Psoas muscle (tissue), 8 donors: Measurements from ENCODE around the gene CNTNAP2. TPM values are rescaled to one million over a fixed set of nuclear protein-coding genes. Genes with fewer than 3 reads are reported as not detected.

Experiments
- ATAC-seq, 4 donors: fragments of 200-7000 bp; cut with Tn5 transposase; one replicate each; pipeline ENCODE4 v1.9.1; 2020; ENCODE audit warnings: moderate library complexity in 3 of 4, mild to moderate bottlenecking in 2 of 4
- DNase-seq, 2 donors: peaks; one replicate each; pipeline ENCODE4 v3.0.0-alpha.2; 2020
- H3K27ac ChIP-seq: fragments of 200-600 bp; one replicate; pipeline ENCODE4 v1.8.0; 2022
- H3K27me3 ChIP-seq, 3 donors: fragments of 200-600 bp in 1 of 3; one replicate each; pipeline versions ENCODE4 v1.6.1 to v1.8.0; 2013 to 2022; ENCODE audit warnings: low read length in 2 of 3, mild to moderate bottlenecking in 2 of 3, moderate library complexity in 1 of 3; ENCODE audit not compliant: insufficient read depth in 3 of 3
- H3K36me3 ChIP-seq, 2 donors: fragments of 200-600 bp in 1 of 2; one replicate each; pipeline versions ENCODE4 v1.6.1 to v1.8.0; 2013 to 2022; ENCODE audit warnings: low read depth in 1 of 2, mild to moderate bottlenecking in 1 of 2, moderate library complexity in 1 of 2; ENCODE audit not compliant: insufficient read depth in 1 of 2
- H3K4me1 ChIP-seq: fragments of 200-600 bp; one replicate; pipeline ENCODE4 v1.8.0; 2022
- H3K4me3 ChIP-seq: fragments of 200-600 bp; one replicate; pipeline ENCODE4 v1.8.0; 2022; ENCODE audit warnings: mild to moderate bottlenecking
- H3K9me3 ChIP-seq: fragments of 200-600 bp; one replicate; pipeline ENCODE4 v1.8.0; 2022
- WGBS, 3 donors: extraction: QIAGEN DNeasy Blood & Tissue Kit; methylation state at CpG; one replicate each; pipeline versions ENCODE4 v1.1.6 to v1.1.7; 2013; 5-methylcytosine and 5-hydroxymethylcytosine counted together
- intact Hi-C, 2 donors: fragments of 100-400 bp; cut with DNase I; formaldehyde crosslinking; loops; one replicate each; pipeline versions ENCODE4 v1.11.0 to v1.14.2; 2022
- polyA plus RNA-seq, 3 donors: library from polyadenylated mRNA; stranded (reverse); fragments of 200-250 nt; gene quantifications; one replicate each; pipeline ENCODE4 v1.2.3, GENCODE V29; 2013
- total RNA-seq, 4 donors: library from RNA; stranded (reverse); fragmentation: NEBNext Ultra II Directional in 2 of 4; extraction: Animal tissue kit (Norgen Biotek cat#: 25700) in 2 of 4; gene quantifications; one replicate each; pipeline versions ENCODE4 v1.2.1 to v1.2.4, GENCODE V29; 2021 to 2023
- TF ChIP-seq, protein P1 (sequence below): fragments of 200-600 bp; IDR thresholded peaks from one replicate; pipeline ENCODE4 v1.8.0; 2022; ENCODE audit warnings: antibody characterized with exemption
- donor health status: healthy with polysubstance abuse.
- donor health status: DM: no; HTN: no; CAD: no; lungs with moderate emphysema.
- donor health status: Bipolar disorder and iron deficiency.
- donor health status: healthy.
- donor health status: DM: yes; HTN: yes; CAD: no.
- donor health status: DM: no; HTN: no; CAD: no.
- donor health status: DM: no; HTN: no; CAD: no.
- donor health status: DM: yes; HTN: yes; CAD: no.

Gene CNTNAP2
- total and polyA plus RNA-seq, 7 donors, result 0.01 to 0.13 TPM; not detected in 5

DNA sequence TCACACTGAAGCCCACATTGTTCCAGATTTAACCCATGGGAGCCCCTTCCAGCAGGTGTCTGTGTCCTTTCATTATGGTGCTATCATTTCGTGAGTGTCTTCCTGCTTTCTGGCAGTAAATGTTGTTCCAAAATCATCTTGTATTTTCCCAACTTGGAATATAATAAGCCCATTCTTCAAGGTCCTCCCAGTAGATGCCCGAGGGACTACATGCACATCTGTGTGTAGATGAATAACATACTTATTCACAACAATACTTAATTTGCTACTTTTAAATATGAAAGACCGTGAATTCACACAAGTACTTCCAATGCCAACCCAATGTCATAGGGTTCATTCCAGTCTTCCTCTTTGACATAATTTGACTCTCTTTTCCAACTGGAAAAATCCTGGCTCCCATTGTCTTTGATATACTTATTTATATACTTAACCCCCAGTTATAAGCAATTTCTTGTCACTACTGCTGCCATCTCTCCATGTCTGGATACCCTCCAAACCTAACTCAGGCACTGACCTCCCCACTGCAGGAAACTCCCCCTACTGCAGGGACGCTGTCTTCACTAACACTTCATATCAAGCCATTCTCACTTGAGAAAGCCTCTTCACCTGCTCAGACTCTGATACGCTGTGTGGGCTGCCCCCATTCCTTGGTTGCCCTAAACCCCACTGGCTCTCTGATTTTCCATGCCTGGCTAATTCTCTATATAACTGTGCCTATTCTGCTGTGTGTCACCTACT, 1119.2 kb downstream of the CNTNAP2 start:
- TF ChIP-seq, protein P1, sequence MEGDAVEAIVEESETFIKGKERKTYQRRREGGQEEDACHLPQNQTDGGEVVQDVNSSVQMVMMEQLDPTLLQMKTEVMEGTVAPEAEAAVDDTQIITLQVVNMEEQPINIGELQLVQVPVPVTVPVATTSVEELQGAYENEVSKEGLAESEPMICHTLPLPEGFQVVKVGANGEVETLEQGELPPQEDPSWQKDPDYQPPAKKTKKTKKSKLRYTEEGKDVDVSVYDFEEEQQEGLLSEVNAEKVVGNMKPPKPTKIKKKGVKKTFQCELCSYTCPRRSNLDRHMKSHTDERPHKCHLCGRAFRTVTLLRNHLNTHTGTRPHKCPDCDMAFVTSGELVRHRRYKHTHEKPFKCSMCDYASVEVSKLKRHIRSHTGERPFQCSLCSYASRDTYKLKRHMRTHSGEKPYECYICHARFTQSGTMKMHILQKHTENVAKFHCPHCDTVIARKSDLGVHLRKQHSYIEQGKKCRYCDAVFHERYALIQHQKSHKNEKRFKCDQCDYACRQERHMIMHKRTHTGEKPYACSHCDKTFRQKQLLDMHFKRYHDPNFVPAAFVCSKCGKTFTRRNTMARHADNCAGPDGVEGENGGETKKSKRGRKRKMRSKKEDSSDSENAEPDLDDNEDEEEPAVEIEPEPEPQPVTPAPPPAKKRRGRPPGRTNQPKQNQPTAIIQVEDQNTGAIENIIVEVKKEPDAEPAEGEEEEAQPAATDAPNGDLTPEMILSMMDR, result no peak
- no peak for ATAC-seq
- WGBS, 3 donors, result 32 to 47% (median 38%) methylated on average over 5 of the region's 5 CpGs

DNA sequence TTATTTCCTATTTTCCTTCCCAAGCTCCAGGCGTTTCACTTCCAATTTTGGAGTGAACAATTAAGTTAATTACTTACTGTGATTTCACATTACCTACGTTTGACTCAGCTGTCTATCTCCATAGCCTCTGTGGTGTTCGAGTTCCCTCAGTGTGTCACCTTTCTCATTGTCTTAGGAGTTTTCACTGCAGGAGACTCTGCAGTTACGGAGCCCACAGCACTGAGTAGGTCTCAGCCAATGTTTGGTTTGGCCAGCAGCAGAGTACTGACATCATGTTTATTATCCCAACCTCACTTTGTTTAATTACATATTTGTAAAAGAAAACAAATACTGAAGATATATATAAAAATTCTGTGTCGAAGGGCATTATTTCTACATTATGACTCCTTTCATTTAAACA, 1123.9 kb downstream of the CNTNAP2 start:
- TF ChIP-seq, protein P1, result no peak
- Histone ChIP-seq H3K4me3 (no peak overlapping the region), H3K4me1 (no peaks in the 10 kb centered on the region), H3K9me3 (no peaks in the 10 kb centered on the region), H3K27ac (no peak overlapping the region), H3K36me3 (no peaks in the 10 kb centered on the region), H3K27me3 (no peaks in the 10 kb centered on the region)
- ATAC-seq (no peak), DNase-seq (no peak)
- 77 to 81% (median 80%) methylated on average over 5 of the region's 5 CpGs for WGBS, 3 donors
- intact Hi-C loops, result no loop called here

More for the DNA sequence above, 1119.2 kb downstream of the CNTNAP2 start:
- no peak for DNase-seq
- H3K4me3 ChIP-seq, result no peak overlapping the region
- H3K36me3 ChIP-seq, result no peaks in the 10 kb centered on the region
- H3K27me3 ChIP-seq, result no peaks in the 10 kb centered on the region
- no peak overlapping the region for H3K27ac ChIP-seq
- H3K4me1 ChIP-seq, result no peaks in the 10 kb centered on the region
- no peaks in the 10 kb centered on the region for H3K9me3 ChIP-seq
- intact Hi-C loops, result no loop called here

DNA sequence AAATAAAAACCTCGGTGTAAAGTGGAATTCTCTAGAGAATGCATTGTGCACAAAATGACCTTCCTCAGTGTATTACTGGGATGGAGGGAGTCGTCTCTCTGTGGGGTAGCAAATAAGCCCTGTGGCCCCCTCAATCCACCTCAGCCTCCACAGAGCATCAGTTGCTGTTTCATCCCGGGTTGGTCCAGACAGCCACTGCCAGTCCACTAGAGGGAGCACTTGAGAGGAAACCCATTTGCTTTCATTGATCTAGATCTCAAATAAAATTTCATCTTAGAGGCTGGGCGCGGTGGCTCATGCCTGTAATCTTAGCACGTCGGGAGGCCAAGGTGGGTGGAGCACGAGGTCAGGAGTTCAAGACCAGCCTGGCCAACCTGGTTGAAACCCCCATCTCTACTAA, 1128.7 kb downstream of the CNTNAP2 start:
- DNase-seq (no peak), ATAC-seq (no peak)
- intact Hi-C loops, result no loop called here
- Histone ChIP-seq H3K27me3 (no peaks in the 10 kb centered on the region), H3K9me3 (no peaks in the 10 kb centered on the region), H3K4me3 (no peak overlapping the region), H3K4me1 (no peaks in the 10 kb centered on the region), H3K36me3 (no peaks in the 10 kb centered on the region), H3K27ac (no peak overlapping the region)
- TF ChIP-seq, protein P1, result peak; percentile 14
- WGBS, 3 donors, result 50 to 52% (median 51%) methylated on average over 8 of the region's 8 CpGs

DNA sequence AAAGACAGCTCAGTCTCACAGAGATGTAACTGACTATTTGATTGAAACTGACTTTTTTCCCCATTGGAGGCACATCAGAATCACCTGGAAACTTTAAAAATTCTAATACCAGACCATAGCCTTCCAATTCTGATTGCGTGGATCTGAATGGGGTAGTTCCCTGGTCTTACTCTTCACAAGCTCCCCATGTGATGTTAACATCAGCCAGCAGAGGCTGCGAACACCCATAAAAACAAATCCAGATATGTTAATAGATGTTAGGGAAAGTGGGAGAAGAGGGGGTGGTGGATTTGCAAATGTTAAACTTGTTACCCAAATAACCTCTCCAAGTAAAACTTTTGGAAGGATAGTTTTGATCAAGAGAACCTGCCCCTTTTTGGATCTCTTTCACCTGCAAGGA, 1133.4 kb downstream of the CNTNAP2 start:
- no peak for ATAC-seq
- no peak for DNase-seq
- H3K27me3 ChIP-seq, result peaks cover 0 to 2% (median 0%) of the 10 kb centered on the region in 3 donors
- H3K4me3 ChIP-seq, result no peak overlapping the region
- WGBS, 3 donors, result 79 to 88% (median 83%) methylated on average over 2 of the region's 2 CpGs
- TF ChIP-seq, protein P1, result no peak
- no peaks in the 10 kb centered on the region for H3K36me3 ChIP-seq
- no peaks in the 10 kb centered on the region for H3K9me3 ChIP-seq
- no peaks in the 10 kb centered on the region for H3K4me1 ChIP-seq
- H3K27ac ChIP-seq, result no peak overlapping the region
- intact Hi-C loops, result no loop called here
